Measurements from ENCODE around the gene MYO7B. TPM values are rescaled to one million over a fixed set of nuclear protein-coding genes. Genes with fewer than 3 reads are reported as not detected.

Gene MYO7B
- total RNA-seq, 1 donor from 2014 or later, result 0.02 TPM

DNA sequence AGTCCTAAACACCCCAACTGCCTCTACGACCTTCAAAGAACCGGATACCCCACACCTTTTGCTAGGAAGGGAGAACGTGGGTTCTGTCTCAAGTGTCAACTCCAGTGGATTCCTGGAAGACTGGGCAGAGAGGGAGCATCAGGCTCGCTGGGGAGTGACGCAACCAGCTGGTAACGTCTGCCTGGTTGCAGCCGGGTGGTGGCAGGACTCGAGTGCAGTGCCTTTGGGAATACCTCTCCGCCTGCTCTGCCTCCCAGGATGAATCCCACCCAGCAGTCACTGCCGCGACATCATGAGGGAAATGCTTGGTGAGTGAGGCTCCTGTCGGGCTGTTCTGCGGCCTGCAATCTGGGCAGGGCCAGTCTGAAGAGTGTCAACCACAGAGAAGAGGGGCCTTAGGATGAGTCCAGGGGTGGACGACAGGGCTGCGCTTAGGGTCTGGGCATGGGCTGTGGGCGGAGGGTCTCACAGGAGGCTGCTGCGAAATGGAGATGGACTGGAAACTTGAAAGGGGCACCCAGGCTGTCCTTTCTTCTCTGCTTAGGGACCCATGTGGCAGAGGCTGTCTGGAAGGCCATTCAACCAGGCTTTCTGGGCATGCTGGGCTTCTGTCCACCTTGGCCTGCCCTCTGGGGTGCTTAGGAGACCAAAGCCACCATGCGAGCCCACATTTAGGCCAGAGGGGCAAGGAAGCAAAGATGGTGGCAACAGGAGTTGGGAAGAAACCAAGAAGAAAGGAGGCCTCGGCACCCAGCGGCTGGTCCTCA lies 123.3 kb downstream of the MYO7B start:
- peaks cover 3% of the 10 kb centered on the region for H3K36me3 Mint-ChIP-seq (ENCODE audit: low read depth)
- no peak overlapping the region for H3K4me3 Mint-ChIP-seq (ENCODE audit: unreplicated experiment)
- H3K27ac Mint-ChIP-seq (ENCODE audit: unreplicated experiment), result peak overlapping the region; percentile 87
- H3K9me3 Mint-ChIP-seq (ENCODE audit: low read depth), result no peaks in the 10 kb centered on the region
- no peaks in the 10 kb centered on the region for H3K27me3 Mint-ChIP-seq (ENCODE audit: low read depth)
- DNase-seq (ENCODE audit: low spot score), result peak; percentile 83
- TF ChIP-seq CTCF (IDR thresholded peaks at IDR 0.05), result no peak
- H3K4me1 Mint-ChIP-seq (ENCODE audit: low read depth), result peaks cover 51% of the 10 kb centered on the region

- no peak for TF ChIP-seq CTCF (IDR thresholded peaks at IDR 0.05)
- Mint-ChIP-seq H3K27ac (ENCODE audit: unreplicated experiment) (peak overlapping the region; percentile 79), H3K4me3 (ENCODE audit: unreplicated experiment) (no peak overlapping the region)
These were observed 124.2 kb downstream of the MYO7B start for GRCh38 chr2:127659408-127660290.

DNA sequence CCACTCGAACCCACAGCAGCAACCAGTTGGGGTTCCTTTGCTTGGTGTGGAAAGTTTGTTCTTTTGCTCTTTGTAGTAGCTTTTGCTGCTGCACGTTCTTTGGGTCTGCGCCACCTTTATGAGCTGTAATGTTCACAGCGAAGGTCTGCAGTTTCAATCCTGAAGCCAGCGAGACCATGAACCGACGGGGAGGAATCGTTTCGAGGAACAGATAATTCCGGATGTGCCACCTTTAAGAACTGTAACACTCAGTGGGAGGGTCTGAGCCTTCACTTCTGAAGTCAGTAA lies 124.8 kb downstream of the MYO7B start:
- H3K4me3 Mint-ChIP-seq (ENCODE audit: unreplicated experiment), result no peak overlapping the region
- H3K9me3 Mint-ChIP-seq (ENCODE audit: low read depth), result no peaks in the 10 kb centered on the region
- H3K4me1 Mint-ChIP-seq (ENCODE audit: low read depth), result peaks cover 61% of the 10 kb centered on the region
- TF ChIP-seq CTCF (IDR thresholded peaks at IDR 0.05), result no peak
- peaks cover 2% of the 10 kb centered on the region for H3K36me3 Mint-ChIP-seq (ENCODE audit: low read depth)
- no peaks in the 10 kb centered on the region for H3K27me3 Mint-ChIP-seq (ENCODE audit: low read depth)
- H3K27ac Mint-ChIP-seq (ENCODE audit: unreplicated experiment), result peak overlapping the region; percentile 60
- DNase-seq (ENCODE audit: low spot score), result peak; percentile 29

More at GRCh38 chr2:127659408-127660290, 124.2 kb downstream of the MYO7B start:
- Mint-ChIP-seq H3K36me3 (ENCODE audit: low read depth) (peaks cover 2% of the 10 kb centered on the region), H3K4me1 (ENCODE audit: low read depth) (peaks cover 55% of the 10 kb centered on the region), H3K9me3 (ENCODE audit: low read depth) (no peaks in the 10 kb centered on the region), H3K27me3 (ENCODE audit: low read depth) (no peaks in the 10 kb centered on the region)
- peak; percentile 63 for DNase-seq (ENCODE audit: low spot score)

- H3K36me3 Mint-ChIP-seq (ENCODE audit: low read depth), result peaks cover 2% of the 10 kb centered on the region
- peaks cover 69% of the 10 kb centered on the region for H3K4me1 Mint-ChIP-seq (ENCODE audit: low read depth)
- DNase-seq (ENCODE audit: low spot score), result peak; percentile 79
- no peaks in the 10 kb centered on the region for H3K27me3 Mint-ChIP-seq (ENCODE audit: low read depth)
- H3K4me3 Mint-ChIP-seq (ENCODE audit: unreplicated experiment), result peak overlapping the region; percentile 12
- H3K27ac Mint-ChIP-seq (ENCODE audit: unreplicated experiment), result peak overlapping the region; percentile 89
- no peaks in the 10 kb centered on the region for H3K9me3 Mint-ChIP-seq (ENCODE audit: low read depth)
- no peak for TF ChIP-seq CTCF (IDR thresholded peaks at IDR 0.05)
These were observed 125.7 kb downstream of the MYO7B start for GRCh38 chr2:127661072-127661649.

DNA sequence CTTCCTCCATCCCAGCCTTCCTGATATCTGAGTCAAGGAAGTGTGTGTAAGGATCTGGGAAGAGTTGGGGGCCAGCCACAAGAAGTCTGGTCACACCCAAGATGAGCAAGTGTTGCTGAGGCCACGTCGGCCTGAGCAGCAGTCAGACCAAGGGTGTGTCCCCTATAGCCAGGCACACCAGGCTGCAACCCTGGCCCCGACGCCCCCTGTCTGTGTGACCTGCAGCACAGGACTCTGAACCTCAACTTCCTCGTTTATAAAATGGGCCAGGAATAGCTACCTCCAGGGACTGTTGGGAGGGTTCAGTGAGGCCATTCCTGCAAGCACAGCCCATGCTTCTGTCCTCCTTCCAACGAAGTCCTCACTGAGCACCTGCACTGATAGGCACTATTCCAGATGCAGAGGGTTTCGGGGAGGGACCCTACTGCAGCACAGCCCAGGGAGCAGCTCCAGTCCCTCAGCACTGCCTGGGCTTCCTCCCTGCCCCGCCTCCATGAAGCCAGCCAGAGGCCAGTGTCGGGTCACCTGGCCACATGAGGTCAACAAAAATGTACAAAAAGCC lies 126.5 kb downstream of the MYO7B start:
- TF ChIP-seq CTCF (IDR thresholded peaks at IDR 0.05), result peak; percentile 15
- peak; percentile 66 for DNase-seq (ENCODE audit: low spot score)
- no peaks in the 10 kb centered on the region for H3K9me3 Mint-ChIP-seq (ENCODE audit: low read depth)
- peaks cover 76% of the 10 kb centered on the region for H3K4me1 Mint-ChIP-seq (ENCODE audit: low read depth)
- no peak overlapping the region for H3K4me3 Mint-ChIP-seq (ENCODE audit: unreplicated experiment)
- H3K27ac Mint-ChIP-seq (ENCODE audit: unreplicated experiment), result peak overlapping the region; percentile 89
- peaks cover 2% of the 10 kb centered on the region for H3K36me3 Mint-ChIP-seq (ENCODE audit: low read depth)
- H3K27me3 Mint-ChIP-seq (ENCODE audit: low read depth), result no peaks in the 10 kb centered on the region

Measured in chondrocyte (in vitro differentiated cells).